Gastrocnemius medialis (tissue), 4 donors: ENCODE data around the gene OR6B3.

Source experiments
- CTCF ChIP-seq, 5 experiments: fragments of 450-650 bp in 3 of 5; fragments of 200-600 bp in 2 of 5; sonication (generic) in 2 of 5; IDR thresholded peaks in 4 of 5; conservative IDR thresholded peaks in 1 of 5; 1 replicate in 4 of 5; 2 replicates in 1 of 5; pipeline ENCODE4 v1.5.1; 2016 to 2019; ENCODE audit warnings: antibody characterized with exemption in 5 of 5, mild to moderate bottlenecking in 3 of 5, moderate library complexity in 3 of 5
- POLR2A ChIP-seq, 2 donors: fragments of 450-650 bp; IDR thresholded peaks; one replicate each; pipeline ENCODE4 v1.6.1; 2017; ENCODE audit warnings: antibody characterized with exemption in 2 of 2, mild to moderate bottlenecking in 2 of 2, moderate library complexity in 2 of 2

DNA sequence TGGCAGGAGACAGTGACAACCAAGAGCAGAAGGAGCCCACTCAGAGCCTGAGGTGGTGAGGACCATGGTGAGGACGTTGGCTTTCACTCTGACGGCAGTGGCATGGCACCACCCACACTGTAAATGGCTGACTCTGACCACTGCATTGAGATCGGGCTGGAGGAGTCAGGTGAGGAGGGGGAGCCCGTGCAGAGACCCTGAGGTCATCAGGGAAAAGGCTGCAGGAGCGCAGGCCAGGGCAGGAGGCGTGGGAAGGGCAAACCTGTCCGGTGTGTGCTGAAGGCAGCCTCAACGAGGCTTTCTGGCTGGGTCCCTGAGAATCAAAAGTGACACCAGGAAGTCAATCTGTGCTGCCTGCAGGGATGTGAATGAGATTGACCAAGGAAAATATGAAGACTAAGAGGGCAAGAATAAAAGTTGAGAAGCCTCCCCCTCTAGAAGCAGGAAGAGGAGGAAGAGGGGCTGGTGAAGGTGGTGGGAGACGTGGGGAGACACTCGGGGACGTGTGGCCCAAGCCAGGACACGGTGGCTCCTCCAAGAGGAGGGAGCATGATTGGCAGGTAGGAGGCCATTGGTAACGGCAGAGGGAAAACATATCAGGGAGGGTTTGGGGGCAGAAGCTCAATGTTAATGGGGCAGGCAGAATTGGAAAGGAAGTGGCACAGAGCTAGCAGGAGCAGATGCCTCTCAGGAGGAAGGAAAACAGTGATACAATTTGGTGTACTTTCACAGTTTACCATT lies 2.0 kb upstream of the OR6B3 start:
- TF ChIP-seq CTCF (IDR thresholded peaks at IDR 0.05 in 4 of 5, conservative IDR thresholded peaks at IDR 0.05 in 1 of 5) (no peak), POLR2A (IDR thresholded peaks at IDR 0.05) (no peak)
